Brain microvascular endothelial cell (primary cell): ENCODE measurements around the gene HES3.
A peak's percentile ranks its signal among the peaks of the same experiment; 100 is the strongest.

ENCODE experiments used
- DNase-seq: peaks from one replicate; pipeline ENCODE4 v3.0.0-alpha.2; 2020
- H3K27ac ChIP-seq: fragments of 250-450 bp; sonication (Bioruptor Pico); 2 replicates; pipeline ENCODE4 v1.5.1; 2020; ENCODE audit warnings: mild to moderate bottlenecking, moderate library complexity
- H3K27me3 ChIP-seq: fragments of 250-450 bp; sonication (Bioruptor Pico); replicated peaks from 2 replicates; pipeline ENCODE4 v1.5.1; 2020; ENCODE audit warnings: mild to moderate bottlenecking
- H3K36me3 ChIP-seq: fragments of 250-450 bp; sonication (Bioruptor Pico); replicated peaks from 2 replicates; pipeline ENCODE4 v1.5.1; 2020; ENCODE audit warnings: mild to moderate bottlenecking
- H3K4me3 ChIP-seq: 2 replicates; pipeline ENCODE4 v1.5.1; 2011; ENCODE audit warnings: low read depth, mild to moderate bottlenecking, control low read depth, low read length, moderate library complexity
- CTCF ChIP-seq: IDR thresholded peaks from 2 replicates; pipeline ENCODE4 v1.5.1; 2011; ENCODE audit warnings: low read depth, mild to moderate bottlenecking, moderate library complexity, low read length, control low read depth, inconsistent platforms; ENCODE audit errors: missing control alignments
- in situ Hi-C: cut with HindIII; loops from 2 replicates; pipeline ENCODE4 v1.10.0; 2017; ENCODE audit warnings: low sequenced_read_pairs, low pct_ligation_motif_present

Gene HES3

GRCh38 chr1:6202256-6202655, 41.7 kb upstream of the HES3 start:
- H3K27me3 ChIP-seq, result no peaks in the 10 kb centered on the region

GRCh38 chr1:6205849-6206519, 38.0 kb upstream of the HES3 start, which contains the start of gene RNF207:
Gene RNF207, plus strand, starts transcription at chr1:6206119. Its CDS starts 417 bp downstream, at chr1:6206536.
- peak within 1 kb of the TSS; percentile 67 for H3K4me3 ChIP-seq
- H3K27ac ChIP-seq, result peak within 1 kb of the TSS; percentile 80
- DNase-seq, result peak; percentile 54
- H3K27me3 ChIP-seq, result no peaks in the 10 kb centered on the region
- in situ Hi-C loops, result no loop called here
- peaks cover 4% of the 10 kb centered on the region for H3K36me3 ChIP-seq
- TF ChIP-seq CTCF, result no peak

More at GRCh38 chr1:6202256-6202655, 41.7 kb upstream of the HES3 start:
- no peak for TF ChIP-seq CTCF
- no peak for DNase-seq
- no peak overlapping the region for H3K4me3 ChIP-seq
- in situ Hi-C loops, result no loop called here
- no peak overlapping the region for H3K27ac ChIP-seq
- H3K36me3 ChIP-seq, result peaks cover 3% of the 10 kb centered on the region

GRCh38 chr1:6206520-6206855, 37.5 kb upstream of the HES3 start:
- peaks cover 6% of the 10 kb centered on the region for H3K36me3 ChIP-seq
- in situ Hi-C loops, result no loop called here
- no peak for TF ChIP-seq CTCF
- DNase-seq, result no peak
- no peaks in the 10 kb centered on the region for H3K27me3 ChIP-seq
- H3K27ac ChIP-seq, result no peak overlapping the region
- peak overlapping the region; percentile 67 for H3K4me3 ChIP-seq

GRCh38 chr1:6207075-6207885, 36.7 kb upstream of the HES3 start:
- no peak for TF ChIP-seq CTCF
- in situ Hi-C loops, result no loop called here
- Histone ChIP-seq H3K36me3 (peaks cover 9% of the 10 kb centered on the region), H3K27me3 (no peaks in the 10 kb centered on the region), H3K27ac (no peak overlapping the region), H3K4me3 (peak overlapping the region; percentile 67)
- DNase-seq, result no peak

GRCh38 chr1:6207921-6208320, 36.1 kb upstream of the HES3 start:
- TF ChIP-seq CTCF, result no peak
- no peaks in the 10 kb centered on the region for H3K27me3 ChIP-seq
- in situ Hi-C loops, result no loop called here
- H3K36me3 ChIP-seq, result peaks cover 13% of the 10 kb centered on the region
- no peak overlapping the region for H3K27ac ChIP-seq
- DNase-seq, result no peak
- no peak overlapping the region for H3K4me3 ChIP-seq
